ENCODE data around the gene CDC73.
"Not testable (repeated sequence)": the region's sequence is repeated elsewhere in the genome, so short reads cannot be mapped to it uniquely, and the experiment has no call there.

The CDC73 gene

GRCh38 chr1:193114485-193115095 is 7.2 kb upstream of the CDC73 start:
- no peak for DNase-seq

GRCh38 chr1:193115629-193116227 is 6.1 kb upstream of the CDC73 start:
- DNase-seq: no peak

DNA sequence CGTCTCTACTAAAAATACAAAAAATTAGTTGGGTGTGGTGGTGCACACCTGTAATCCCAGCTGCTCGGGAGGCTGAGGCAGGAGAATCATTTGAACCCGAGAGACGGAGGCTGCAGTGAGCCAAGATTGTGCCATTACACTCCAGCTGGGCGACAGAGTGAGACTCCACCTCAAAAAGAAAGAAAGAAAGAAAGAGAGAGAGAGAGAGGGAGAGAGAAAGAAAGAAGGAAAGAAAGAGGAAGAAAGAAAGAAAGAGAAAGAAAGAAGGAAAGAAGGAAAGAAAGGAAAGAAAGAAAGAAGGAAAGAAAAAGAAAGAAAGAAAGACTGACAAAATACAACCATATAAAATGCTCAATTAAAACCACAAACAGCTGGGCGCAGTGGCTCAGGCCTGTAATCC is 4.7 kb upstream of the CDC73 start:
- not testable (repeated sequence) for DNase-seq

GRCh38 chr1:193118194-193118593 is 3.6 kb upstream of the CDC73 start:
- no peak for DNase-seq

DNA sequence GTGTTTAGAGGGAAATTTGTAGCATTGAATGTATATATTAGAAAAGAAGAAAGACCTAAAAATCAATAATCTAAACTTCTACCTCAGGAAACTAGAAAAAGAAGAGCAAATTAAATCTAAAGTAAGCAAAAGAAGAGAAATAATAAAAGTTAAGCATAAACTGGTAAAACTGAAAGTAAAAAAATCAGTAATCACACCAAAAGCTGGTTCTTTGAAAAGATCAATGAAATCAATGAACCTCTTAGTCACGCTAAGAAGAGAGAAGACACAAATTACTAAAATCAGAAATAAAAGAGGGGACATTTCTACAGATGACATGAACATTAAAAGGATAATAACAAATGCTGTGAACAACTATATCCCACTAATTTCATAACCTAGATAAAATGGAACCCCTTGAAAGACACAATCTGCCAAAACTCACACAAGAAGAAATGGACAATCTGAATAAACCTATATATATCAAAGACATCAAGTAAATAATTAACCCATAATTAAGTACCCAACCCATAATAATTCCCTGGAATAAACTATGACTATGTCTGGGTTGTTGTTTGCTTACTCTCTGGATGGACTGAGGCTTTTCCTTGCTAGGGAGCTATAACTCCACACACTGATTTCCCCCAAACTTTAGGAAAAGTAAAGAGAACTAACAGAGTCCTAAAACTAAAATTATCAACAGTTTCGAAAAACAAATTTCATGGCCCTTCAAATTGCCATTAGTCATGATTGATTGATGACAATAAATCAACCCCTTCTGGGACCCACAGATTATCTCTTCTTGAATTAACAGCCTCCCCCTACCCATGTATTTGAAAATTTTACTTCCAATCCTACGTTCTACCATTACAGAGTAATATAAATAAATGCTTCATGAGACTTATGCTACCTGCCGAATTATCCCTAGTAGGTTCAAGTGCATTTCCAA is 2.8 kb upstream of the CDC73 start:
- no peak for DNase-seq

DNA sequence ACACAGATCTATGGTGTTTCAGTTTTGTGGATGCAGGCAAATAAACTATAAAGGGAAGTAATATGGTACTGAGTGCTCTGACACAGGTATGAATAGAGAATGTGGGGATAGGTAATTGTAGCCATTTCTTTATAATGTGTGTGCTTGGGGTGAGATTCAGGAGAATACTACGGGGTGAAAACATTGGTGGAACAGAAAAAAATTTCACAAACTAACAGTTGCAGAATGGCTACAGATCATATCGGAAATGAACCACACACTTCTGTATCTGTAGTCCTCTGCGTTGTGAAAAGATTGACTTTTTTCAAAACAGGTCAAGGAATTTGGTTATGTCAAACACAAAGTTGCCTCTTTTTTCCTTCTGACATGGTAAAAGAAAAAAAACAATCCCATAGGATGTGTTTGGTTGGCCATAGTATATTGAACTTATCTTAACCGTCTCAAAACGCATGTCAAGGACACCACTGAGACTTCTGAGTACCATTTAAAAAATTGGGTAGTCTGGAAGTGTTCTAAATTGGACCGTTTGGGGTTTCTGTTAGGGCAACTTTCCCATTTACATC is 1.1 kb upstream of the CDC73 start:
- no peak for DNase-seq

GRCh38 chr1:193123751-193124150 is 1.9 kb downstream of the CDC73 start:
- DNase-seq: no peak

DNA sequence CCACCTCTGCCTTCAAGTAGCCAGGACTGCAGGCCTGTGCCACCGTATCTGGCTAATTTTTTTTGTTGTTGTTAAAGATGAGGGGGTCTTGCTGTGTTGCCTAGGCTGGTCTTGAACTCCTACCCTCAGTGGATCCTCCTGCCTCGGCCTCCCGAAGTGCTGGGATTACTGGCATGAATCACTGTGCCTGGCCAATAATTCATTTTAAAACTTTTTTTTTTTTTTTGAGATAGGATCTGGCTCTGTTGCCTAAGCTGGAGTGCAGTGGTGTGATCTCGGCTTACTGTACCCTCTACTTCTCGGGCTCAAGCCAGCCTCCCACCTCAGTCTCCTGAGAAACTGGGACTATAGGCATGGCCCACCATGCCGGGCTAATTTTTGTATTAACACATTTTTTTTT is 3.5 kb downstream of the CDC73 start:
- no peak for DNase-seq

DNA sequence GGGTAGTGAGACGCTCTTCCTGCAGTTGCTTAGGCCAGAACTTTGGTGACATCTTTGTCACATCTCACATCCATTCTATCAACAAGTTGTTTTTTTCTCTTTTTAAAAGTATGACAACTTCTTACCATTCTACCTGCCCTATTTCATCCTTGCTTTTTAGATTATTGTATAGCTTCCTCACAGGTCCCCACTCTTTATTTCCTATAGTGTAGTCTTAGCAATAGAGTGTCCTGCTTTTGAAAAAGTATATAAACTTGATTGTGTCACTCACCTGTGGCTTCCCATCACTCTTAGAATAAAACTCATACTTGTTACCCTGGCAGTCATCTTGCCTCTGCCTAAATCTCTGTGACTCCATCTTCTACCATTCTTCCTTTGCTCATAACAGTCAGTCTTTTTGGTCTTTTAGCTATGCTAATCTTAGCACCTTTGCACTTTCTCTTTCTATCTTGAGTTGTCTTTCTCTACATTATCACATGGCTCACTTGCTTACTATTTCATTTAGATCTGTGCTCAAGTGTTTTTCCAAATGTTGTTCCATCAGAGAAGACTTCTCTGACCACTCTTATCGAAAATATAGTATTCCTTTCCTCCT is 9.5 kb downstream of the CDC73 start:
- no peak for DNase-seq

GRCh38 chr1:193140254-193140653 is 18.4 kb downstream of the CDC73 start:
- DNase-seq: no peak

DNA sequence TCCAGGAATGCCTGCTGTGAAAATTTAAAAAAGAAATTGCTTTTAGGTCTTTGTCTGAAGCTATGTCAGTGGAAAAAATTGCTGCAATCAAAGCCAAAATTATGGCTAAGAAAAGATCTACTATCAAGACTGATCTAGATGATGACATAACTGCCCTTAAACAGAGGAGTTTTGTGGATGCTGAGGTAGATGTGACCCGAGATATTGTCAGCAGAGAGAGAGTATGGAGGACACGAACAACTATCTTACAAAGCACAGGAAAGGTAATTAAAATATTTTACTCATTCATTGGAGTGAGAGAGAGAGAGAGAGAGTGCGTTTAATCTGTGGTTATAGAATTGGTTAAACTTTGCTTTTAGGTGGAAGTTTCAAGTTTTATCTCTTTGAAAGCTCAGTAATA is 20.0 kb downstream of the CDC73 start:
- DNase-seq: no peak

GRCh38 chr1:193142409-193142808 is 20.6 kb downstream of the CDC73 start:
- DNase-seq: no peak

GRCh38 chr1:193143285-193143684 is 21.5 kb downstream of the CDC73 start:
- DNase-seq: no peak

GRCh38 chr1:193144361-193144938 is 22.6 kb downstream of the CDC73 start:
- DNase-seq: no peak

- DNase-seq: no peak
Observed at GRCh38 chr1:193144999-193145398, 23.2 kb downstream of the CDC73 start.

DNA sequence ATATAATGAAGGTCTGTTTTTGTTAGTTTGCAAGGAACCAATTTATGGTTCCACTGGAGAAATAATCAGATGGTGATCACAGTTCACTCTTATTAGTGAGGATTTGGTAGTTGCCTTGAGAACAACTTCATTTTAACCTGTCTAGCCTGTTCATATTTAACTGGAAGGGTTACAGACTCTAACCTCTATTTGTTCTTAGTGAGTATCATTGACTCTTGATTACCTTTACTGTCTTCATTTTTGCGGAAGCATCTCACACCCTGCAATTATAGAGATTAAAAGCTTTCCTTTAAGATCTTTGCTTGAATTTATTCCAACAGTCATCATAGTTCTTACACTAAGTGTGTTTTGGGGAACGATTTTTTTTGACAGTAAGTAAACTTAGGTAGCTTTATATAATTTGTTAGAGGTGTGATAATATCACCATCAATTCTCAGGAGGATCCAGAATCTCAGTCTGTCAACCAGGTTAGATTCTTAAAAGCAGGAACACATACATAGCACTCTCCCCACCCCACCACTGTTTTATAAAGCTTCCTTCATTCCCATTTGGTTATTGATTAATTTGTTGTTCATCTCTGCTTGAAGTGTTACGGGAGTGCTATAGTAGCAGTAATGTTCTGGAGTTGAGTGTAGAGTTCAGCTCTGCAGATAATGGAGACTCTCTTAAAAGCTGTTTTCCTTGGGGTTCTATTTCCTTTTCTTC is 34.4 kb downstream of the CDC73 start:
- DNase-seq: no peak

GRCh38 chr1:193156822-193157142 is 35.0 kb downstream of the CDC73 start:
- DNase-seq: no peak

- DNase-seq: no peak
Observed at GRCh38 chr1:193157360-193157759, 35.5 kb downstream of the CDC73 start.

DNA sequence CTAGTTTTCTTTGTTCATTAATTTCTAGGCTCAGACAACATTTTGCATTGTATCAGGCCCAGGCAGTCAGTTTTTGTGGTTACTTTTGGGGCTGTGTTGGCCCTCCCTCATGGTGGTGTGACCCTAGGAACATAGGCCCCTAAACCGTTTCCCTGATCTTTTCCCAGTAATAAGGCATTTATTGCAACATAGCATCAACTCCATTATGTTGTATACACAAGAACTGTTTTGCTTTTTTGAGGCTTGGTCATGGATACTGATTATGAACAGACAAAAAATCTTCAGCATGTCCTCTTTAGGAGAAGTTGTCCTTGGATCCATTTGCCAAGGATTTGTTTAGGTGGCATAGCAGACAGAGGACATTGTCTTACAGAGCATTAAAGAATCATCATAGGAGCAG is 54.3 kb downstream of the CDC73 start:
- DNase-seq: no peak

GRCh38 chr1:193176788-193177187 is 55.0 kb downstream of the CDC73 start:
- DNase-seq: no peak

- no peak for DNase-seq
Observed at GRCh38 chr1:193179094-193179493, 57.3 kb downstream of the CDC73 start.

DNA sequence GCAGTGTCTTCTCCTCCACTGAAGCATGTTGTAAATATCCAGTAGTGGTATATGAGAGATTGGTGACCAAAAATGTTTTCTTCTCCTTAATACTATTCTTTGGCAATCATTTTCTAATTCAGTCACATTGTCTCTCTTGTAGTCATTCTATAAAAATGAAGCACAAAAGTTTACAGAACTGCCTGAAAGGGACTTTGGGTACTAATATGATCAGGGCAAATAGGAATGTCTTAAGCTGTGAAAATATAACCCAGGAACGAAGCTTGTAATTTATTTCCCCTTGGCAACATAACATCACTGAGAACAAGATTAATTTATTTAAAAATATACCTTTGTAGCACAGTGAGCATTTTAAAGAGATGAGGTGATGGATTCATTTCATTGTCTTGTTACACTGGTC is 59.7 kb downstream of the CDC73 start:
- DNase-seq: no peak

Data from right hindlimb (tissue), 1 donor.